Activated CD4-positive, alpha-beta T cell treated with anti-CD3 and anti-CD28 coated beads, Interleukin-2, amount 10 ng/mL, durations not matched to agents 7 days and 5 days (primary cell): ENCODE results near the gene INSL3. TPM values are rescaled to one million over a fixed set of nuclear protein-coding genes. Genes with fewer than 3 reads are reported as not detected.

Source experiments
- CTCF ChIA-PET: fragments of 350-600 bp; sonication (Branson Sonifier 250); formaldehyde crosslinking; loops from one replicate; lab custom pipeline; 2021; ENCODE audit warnings: antibody characterized with exemption; lab: Charles Lee
- POLR2A ChIA-PET: fragments of 350-600 bp; sonication (Branson Sonifier 250); formaldehyde crosslinking; loops from one replicate; lab custom pipeline; 2021; ENCODE audit warnings: antibody characterized with exemption; lab: Charles Lee
- DNase-seq: peaks from one replicate; pipeline ENCODE4 v3.0.0-alpha.2; 2020
- H3K27ac Mint-ChIP-seq: one replicate; pipeline ENCODE4 v1.8.0; 2021; ENCODE audit warnings: mild to moderate bottlenecking, moderate library complexity, mixed read lengths
- H3K27me3 Mint-ChIP-seq: one replicate; pipeline ENCODE4 v1.8.0; 2021; ENCODE audit warnings: mixed read lengths
- H3K36me3 Mint-ChIP-seq: one replicate; pipeline ENCODE4 v1.8.0; 2021; ENCODE audit warnings: low read depth, mixed read lengths
- H3K4me1 Mint-ChIP-seq: one replicate; pipeline ENCODE4 v1.8.0; 2021; ENCODE audit warnings: mixed read lengths
- H3K4me3 Mint-ChIP-seq: one replicate; pipeline ENCODE4 v1.8.0; 2021; ENCODE audit warnings: mild to moderate bottlenecking, moderate library complexity, mixed read lengths
- H3K9me3 Mint-ChIP-seq: one replicate; pipeline ENCODE4 v1.8.0; 2021; ENCODE audit warnings: mixed read lengths
- total RNA-seq, 2 experiments: library from RNA; stranded (reverse); gene quantifications; one replicate each; pipeline ENCODE4 v1.2.3, GENCODE V29; 2021

The INSL3 gene
- total RNA-seq, 2 experiments from 2014 or later, result 6.8 to 7.4 TPM

- ChIA-PET POLR2A (no interaction called here), CTCF (interaction anchor here (0.6 to 1.0 kb wide), 5 partner anchors 14 to 486 kb away, joined by 3 to 6 read pairs (median 3); no protein-coding TSS in a partner anchor)
- Mint-ChIP-seq H3K27ac (no peak overlapping the region), H3K4me3 (no peak overlapping the region), H3K36me3 (peaks cover 66% of the 10 kb centered on the region), H3K27me3 (no peaks in the 10 kb centered on the region), H3K4me1 (peaks cover 24% of the 10 kb centered on the region), H3K9me3 (peaks cover 6% of the 10 kb centered on the region)
- DNase-seq, result peak; percentile 47
Measured at GRCh38 chr19:17830567-17831418, 9.5 kb upstream of the INSL3 start.

- no peak overlapping the region for H3K27ac Mint-ChIP-seq
- peaks cover 2% of the 10 kb centered on the region for H3K9me3 Mint-ChIP-seq
- peaks cover 64% of the 10 kb centered on the region for H3K36me3 Mint-ChIP-seq
- ChIA-PET CTCF (interaction anchor here (0.9 to 1.0 kb wide), 2 partner anchors 26 to 107 kb away, joined by 3 read pairs; no protein-coding TSS in a partner anchor), POLR2A (no interaction called here)
- H3K4me3 Mint-ChIP-seq, result no peak overlapping the region
- H3K27me3 Mint-ChIP-seq, result no peaks in the 10 kb centered on the region
- no peak for DNase-seq
- peaks cover 17% of the 10 kb centered on the region for H3K4me1 Mint-ChIP-seq
Measured at GRCh38 chr19:17829855-17830566, 8.7 kb upstream of the INSL3 start.

GRCh38 chr19:17826508-17827056 lies 5.3 kb upstream of the INSL3 start:
- Mint-ChIP-seq H3K4me1 (peaks cover 7% of the 10 kb centered on the region), H3K27me3 (no peaks in the 10 kb centered on the region), H3K4me3 (no peak overlapping the region), H3K36me3 (peaks cover 41% of the 10 kb centered on the region), H3K27ac (no peak overlapping the region), H3K9me3 (no peaks in the 10 kb centered on the region)
- no peak for DNase-seq
- POLR2A ChIA-PET, result no interaction called here
- CTCF ChIA-PET, result interaction anchor here (0.6 to 1.5 kb wide), 3 partner anchors 9 to 106 kb away, joined by 3 to 4 read pairs (median 3); partner anchors contain the start of gene CCDC124

GRCh38 chr19:17824339-17824738 lies 3.0 kb upstream of the INSL3 start:
- DNase-seq, result no peak
- H3K27ac Mint-ChIP-seq, result peak overlapping the region; percentile 31
- CTCF ChIA-PET, result interaction anchor here (0.6 kb wide), 1 partner anchor 153 kb away, joined by 5 read pairs; no protein-coding TSS in a partner anchor
- no peak overlapping the region for H3K4me3 Mint-ChIP-seq
- no peaks in the 10 kb centered on the region for H3K9me3 Mint-ChIP-seq
- POLR2A ChIA-PET, result no interaction called here
- no peaks in the 10 kb centered on the region for H3K27me3 Mint-ChIP-seq
- H3K4me1 Mint-ChIP-seq, result peaks cover 4% of the 10 kb centered on the region
- peaks cover 23% of the 10 kb centered on the region for H3K36me3 Mint-ChIP-seq

- no peak for DNase-seq
- Mint-ChIP-seq H3K9me3 (no peaks in the 10 kb centered on the region), H3K36me3 (peaks cover 4% of the 10 kb centered on the region), H3K4me1 (peaks cover 2% of the 10 kb centered on the region), H3K27me3 (no peaks in the 10 kb centered on the region), H3K4me3 (no peak overlapping the region), H3K27ac (no peak overlapping the region)
- ChIA-PET CTCF (interaction anchor here (0.7 kb wide), 1 partner anchor 23 kb away, joined by 3 read pairs; no protein-coding TSS in a partner anchor), POLR2A (no interaction called here)
Measured at GRCh38 chr19:17817668-17818363, 3.5 kb downstream of the INSL3 start.

GRCh38 chr19:17812099-17812498 lies 9.2 kb downstream of the INSL3 start:
- POLR2A ChIA-PET, result no interaction called here
- CTCF ChIA-PET, result no interaction called here
- DNase-seq, result no peak
- Mint-ChIP-seq H3K9me3 (no peaks in the 10 kb centered on the region), H3K36me3 (peaks cover 4% of the 10 kb centered on the region), H3K27ac (no peak overlapping the region), H3K4me3 (no peak overlapping the region), H3K4me1 (peaks cover 11% of the 10 kb centered on the region), H3K27me3 (peaks cover 2% of the 10 kb centered on the region)

- Mint-ChIP-seq H3K9me3 (no peaks in the 10 kb centered on the region), H3K27ac (no peak overlapping the region), H3K4me1 (peaks cover 15% of the 10 kb centered on the region), H3K36me3 (peaks cover 4% of the 10 kb centered on the region), H3K27me3 (peaks cover 2% of the 10 kb centered on the region), H3K4me3 (no peak overlapping the region)
- CTCF ChIA-PET, result no interaction called here
- POLR2A ChIA-PET, result no interaction called here
- no peak for DNase-seq
Measured at GRCh38 chr19:17811681-17812080, 9.6 kb downstream of the INSL3 start.

- H3K4me1 Mint-ChIP-seq, result peaks cover 21% of the 10 kb centered on the region
- no peak overlapping the region for H3K4me3 Mint-ChIP-seq
- no peaks in the 10 kb centered on the region for H3K9me3 Mint-ChIP-seq
- POLR2A ChIA-PET, result no interaction called here
- CTCF ChIA-PET, result no interaction called here
- H3K27me3 Mint-ChIP-seq, result peaks cover 2% of the 10 kb centered on the region
- no peak for DNase-seq
- H3K27ac Mint-ChIP-seq, result no peak overlapping the region
- no peaks in the 10 kb centered on the region for H3K36me3 Mint-ChIP-seq
Measured at GRCh38 chr19:17811103-17811502, 10.2 kb downstream of the INSL3 start.

GRCh38 chr19:17807731-17808316 lies 13.5 kb downstream of the INSL3 start:
- Mint-ChIP-seq H3K4me3 (no peak overlapping the region), H3K27me3 (peaks cover 2% of the 10 kb centered on the region), H3K4me1 (peaks cover 45% of the 10 kb centered on the region), H3K9me3 (no peaks in the 10 kb centered on the region), H3K36me3 (no peaks in the 10 kb centered on the region), H3K27ac (peak overlapping the region; percentile 31)
- no peak for DNase-seq
- CTCF ChIA-PET, result interaction anchor here (1.3 kb wide), 1 partner anchor 57 kb away, joined by 3 read pairs; no protein-coding TSS in a partner anchor
- POLR2A ChIA-PET, result no interaction called here

GRCh38 chr19:17806945-17807344 lies 14.4 kb downstream of the INSL3 start:
- Mint-ChIP-seq H3K9me3 (no peaks in the 10 kb centered on the region), H3K4me1 (peaks cover 53% of the 10 kb centered on the region), H3K4me3 (peak overlapping the region; percentile 13), H3K27me3 (peaks cover 2% of the 10 kb centered on the region), H3K27ac (no peak overlapping the region), H3K36me3 (peaks cover 4% of the 10 kb centered on the region)
- POLR2A ChIA-PET, result no interaction called here
- CTCF ChIA-PET, result interaction anchor here (1.1 kb wide), 2 partner anchors 24 to 53 kb away, joined by 3 to 4 read pairs; partner anchors contain the start of gene RPL18A
- DNase-seq, result peak; percentile 32

- ChIA-PET POLR2A (interaction anchor here (1.2 kb wide), 1 partner anchor 42 kb away, joined by 3 read pairs; the partner anchor contains the start of gene JAK3), CTCF (interaction anchor here (0.6 to 0.7 kb wide), 4 partner anchors 22 to 784 kb away, joined by 3 to 4 read pairs (median 3); no protein-coding TSS in a partner anchor)
- H3K27me3 Mint-ChIP-seq, result peaks cover 2% of the 10 kb centered on the region
- H3K27ac Mint-ChIP-seq, result peak overlapping the region; percentile 2
- peaks cover 54% of the 10 kb centered on the region for H3K4me1 Mint-ChIP-seq
- H3K36me3 Mint-ChIP-seq, result peaks cover 4% of the 10 kb centered on the region
- DNase-seq, result no peak
- no peaks in the 10 kb centered on the region for H3K9me3 Mint-ChIP-seq
- no peak overlapping the region for H3K4me3 Mint-ChIP-seq
Measured at GRCh38 chr19:17805427-17805826, 15.9 kb downstream of the INSL3 start.
